NCI-H748 (cell line): ENCODE data around the gene VGLL4.
"Not testable (repeated sequence)": the region's sequence is repeated elsewhere in the genome, so short reads cannot be mapped to it uniquely, and the experiment has no call there.

Experiments used
- DNase-seq: peaks from one replicate; lab custom pipeline; 2025; ENCODE audit not compliant: unreplicated experiment; lab: John Stamatoyannopoulos, UW

The VGLL4 gene

DNA sequence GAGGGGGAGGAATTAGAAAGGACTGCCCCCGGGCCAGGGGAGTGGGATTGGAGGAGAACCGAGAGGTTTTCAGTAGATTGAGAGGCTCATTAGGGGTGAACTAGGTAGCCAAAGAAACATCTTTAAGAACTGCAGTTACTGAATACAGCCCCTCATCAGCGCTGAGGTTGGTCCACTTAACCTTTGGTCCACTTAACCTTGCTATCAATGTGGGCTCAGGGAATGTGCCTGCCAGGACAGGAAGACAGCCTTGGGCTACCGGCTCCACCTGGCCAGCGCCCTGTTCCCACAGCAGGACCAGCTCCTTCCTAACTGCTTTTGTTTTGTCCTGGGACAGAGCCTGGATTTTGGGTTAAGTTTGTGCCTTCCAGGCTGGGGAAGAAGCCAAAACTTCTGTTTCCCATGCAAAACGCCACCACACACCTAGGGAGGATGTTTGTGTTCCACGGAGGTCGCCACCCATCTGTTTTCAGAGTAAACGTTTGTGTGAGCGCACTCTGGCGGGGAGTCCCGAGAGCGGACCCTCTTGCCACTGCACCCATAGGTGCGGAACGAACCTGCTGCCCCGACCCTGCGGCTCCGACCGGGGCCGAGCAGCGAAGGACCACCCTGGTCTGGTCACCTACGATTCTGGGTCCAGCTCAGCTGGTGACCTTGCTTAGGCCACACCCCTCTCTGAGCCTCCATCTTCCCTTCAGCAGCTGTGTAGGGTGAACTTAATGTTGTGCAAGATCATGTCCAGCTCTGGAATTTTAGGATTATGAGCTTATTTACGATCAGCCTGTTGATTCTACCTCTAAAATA is 107.4 kb downstream of the VGLL4 start:
- no peak for DNase-seq

- DNase-seq = no peak
Observed at GRCh38 chr3:11535243-11535960, 108.3 kb downstream of the VGLL4 start.

DNA sequence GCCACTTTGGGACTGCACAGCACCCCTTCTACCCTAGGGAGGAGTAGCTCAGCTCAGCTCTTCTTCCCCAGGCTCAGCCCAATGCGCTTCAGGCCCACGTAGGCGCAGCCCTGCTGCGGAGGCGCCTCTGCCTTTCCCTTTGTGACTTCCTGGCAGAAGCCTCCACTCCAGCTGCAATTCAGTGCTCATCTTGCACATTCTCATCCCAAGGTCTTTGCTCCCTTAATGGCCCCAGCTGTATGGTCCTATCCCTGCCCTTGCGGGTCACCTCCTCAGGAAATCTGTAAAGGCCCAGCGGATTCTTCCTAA is 109.0 kb downstream of the VGLL4 start:
- DNase-seq = no peak

DNA sequence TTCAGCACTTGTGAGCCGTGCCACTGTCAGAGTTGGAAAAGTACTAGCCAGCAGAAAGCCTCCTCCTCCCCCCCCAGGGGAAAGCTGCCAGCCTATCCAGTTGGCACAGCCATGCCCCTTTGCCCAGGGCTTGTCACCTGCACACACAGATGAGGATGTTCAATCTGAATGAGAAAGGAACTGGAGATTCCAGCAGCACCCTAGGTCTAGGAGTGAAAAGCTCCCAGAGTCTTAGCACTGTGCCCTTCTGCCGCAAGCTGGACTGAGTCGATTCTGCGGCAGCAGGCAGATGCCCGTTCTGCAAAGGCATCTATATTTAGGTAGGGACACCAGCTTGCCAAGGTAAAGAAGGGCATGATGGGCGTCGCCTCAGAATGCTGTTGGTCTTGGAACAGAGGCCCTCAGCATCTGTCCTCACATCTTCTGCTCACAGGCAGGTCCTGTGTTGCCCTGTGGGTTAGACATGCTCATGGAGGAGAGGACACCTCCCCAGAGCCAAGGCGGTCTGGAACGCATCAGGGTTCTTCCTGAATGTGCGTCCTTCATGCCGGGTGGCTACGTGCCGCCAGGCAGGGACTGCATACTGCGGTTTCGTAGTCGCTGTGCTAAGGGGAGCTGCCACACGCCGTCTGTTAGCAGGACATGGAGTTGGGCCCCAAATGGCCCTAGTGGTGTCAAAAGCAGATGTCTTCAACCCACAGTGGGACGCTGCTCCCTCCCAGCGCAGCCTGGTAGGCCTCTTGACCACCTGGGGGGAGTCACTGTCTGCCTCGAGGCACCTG is 109.5 kb downstream of the VGLL4 start:
- no peak for DNase-seq

DNA sequence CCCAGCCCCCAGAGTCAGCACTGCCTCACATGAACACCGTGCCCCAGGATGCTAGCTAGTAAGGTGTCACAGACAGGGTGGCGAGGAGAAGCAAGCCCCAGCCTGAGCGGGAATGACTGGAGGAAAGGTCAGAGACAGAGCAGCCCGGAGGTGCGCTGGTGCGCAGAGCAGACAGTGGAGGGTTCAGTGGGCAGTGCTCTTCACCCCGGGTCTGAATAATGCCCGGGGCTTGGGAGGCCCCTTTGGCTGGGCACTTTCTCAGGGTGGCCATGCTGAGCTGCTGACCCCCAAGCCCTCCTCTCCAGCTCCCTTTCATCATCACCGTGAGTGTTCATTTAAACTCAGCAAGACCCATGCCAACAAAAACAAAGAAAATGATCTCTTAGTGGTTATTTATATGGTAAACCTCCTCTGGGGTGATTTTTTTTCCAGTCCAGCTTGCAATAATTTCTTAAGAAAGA is 110.8 kb downstream of the VGLL4 start:
- DNase-seq = no peak

DNA sequence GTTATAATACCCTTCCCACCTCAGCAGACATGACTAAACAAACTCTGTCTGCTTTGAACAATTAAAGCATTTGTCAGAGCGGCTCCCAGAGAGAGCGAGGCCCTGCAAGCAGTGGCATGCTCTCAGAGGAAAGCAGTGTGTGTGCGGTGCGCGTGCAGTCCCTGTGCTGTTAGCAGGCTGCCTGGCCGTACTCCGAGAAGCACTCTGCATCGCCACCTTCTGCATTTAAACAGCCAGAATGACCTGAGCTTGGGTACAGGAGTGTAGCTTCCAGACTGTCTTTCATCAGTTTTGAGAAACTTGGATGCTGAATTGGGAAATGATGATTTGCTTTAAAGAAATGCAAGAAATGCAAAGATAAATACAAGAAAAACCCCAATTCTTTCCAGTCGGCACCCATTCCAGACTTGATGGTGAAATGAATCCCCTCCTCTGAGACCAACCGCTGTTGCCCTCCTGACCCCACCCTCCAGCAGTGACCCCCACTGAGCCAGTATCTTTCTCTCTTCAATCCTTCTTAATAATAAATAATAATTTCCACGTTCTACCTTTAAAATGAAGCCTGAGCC is 113.5 kb downstream of the VGLL4 start:
- DNase-seq = peak; percentile 81

DNA sequence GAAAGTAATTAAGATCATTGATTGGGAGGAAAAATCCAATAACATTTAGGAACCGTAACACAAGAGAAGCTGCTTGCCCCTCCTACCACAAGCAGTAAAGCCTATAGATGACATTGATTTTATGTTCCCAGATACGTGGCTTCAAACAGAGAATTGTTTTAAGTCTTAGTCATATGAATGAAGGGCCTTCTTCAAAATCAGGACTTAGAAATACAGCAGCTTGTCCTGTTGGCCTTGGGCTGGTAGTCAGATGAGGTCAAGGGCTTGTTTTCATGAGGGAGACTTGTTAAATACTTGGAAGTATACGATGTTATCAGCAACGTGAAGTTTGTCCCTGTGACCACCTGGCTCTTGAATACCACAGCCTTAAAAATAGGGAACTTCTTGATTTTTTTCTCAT is 114.4 kb downstream of the VGLL4 start:
- DNase-seq = no peak

- not testable (repeated sequence) for DNase-seq
Observed at GRCh38 chr3:11526121-11526520, 117.6 kb downstream of the VGLL4 start.

DNA sequence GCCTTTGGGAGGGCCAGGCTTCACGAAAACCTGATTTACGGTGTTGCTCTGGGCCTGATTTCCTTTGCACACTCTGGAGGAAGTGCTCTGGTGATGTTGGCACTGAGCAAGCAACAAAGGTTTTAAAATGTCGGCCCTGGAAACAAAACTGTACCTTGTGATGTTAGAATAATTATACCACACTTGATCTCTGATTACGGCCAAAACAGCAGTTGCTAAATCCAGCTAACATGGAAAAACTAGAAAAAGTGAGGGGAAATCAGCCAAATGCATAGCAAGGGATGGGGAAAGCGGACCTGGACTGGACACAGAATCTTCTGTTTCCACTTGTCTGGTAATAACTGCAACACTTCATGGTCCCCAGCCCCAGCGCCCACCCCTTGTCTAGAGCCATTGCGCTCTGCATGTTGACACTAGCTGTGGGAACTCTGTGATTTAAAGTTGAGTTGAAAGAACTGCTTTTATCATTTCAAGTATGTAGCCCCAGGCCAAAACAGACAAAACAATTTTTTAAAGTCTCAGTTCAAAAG is 120.1 kb downstream of the VGLL4 start:
- DNase-seq = peak; percentile 51

DNA sequence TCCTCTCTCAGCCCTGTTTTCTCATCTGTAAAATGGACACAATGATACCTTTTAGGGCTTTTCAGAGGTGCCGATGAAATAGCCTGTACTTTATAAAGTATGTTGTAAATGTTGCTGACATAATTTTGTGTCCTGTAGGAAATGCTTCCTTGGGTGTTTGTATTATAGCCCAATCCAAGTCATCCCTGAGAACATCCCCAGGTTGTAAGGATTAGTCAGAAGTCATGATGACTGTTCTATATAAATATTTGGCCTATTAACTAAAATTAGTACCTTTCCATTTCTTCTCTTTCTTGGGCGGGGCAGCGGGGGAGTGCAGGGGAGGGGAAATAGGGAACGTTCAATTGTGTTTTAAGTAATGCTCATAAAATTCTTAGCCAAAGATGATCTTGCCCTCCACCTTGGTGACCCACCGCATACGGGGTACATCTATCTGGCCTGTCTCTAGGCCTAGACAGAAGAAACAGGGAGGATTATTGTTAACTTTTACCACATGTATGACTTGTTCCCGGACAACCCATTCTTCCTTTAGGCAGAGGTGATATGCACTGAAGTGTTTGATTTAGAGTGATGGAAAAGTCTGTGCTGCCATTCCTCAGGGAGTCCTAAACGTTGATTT is 120.7 kb downstream of the VGLL4 start:
- DNase-seq = no peak

- DNase-seq = no peak
Observed at GRCh38 chr3:11522398-11522715, 121.4 kb downstream of the VGLL4 start.

DNA sequence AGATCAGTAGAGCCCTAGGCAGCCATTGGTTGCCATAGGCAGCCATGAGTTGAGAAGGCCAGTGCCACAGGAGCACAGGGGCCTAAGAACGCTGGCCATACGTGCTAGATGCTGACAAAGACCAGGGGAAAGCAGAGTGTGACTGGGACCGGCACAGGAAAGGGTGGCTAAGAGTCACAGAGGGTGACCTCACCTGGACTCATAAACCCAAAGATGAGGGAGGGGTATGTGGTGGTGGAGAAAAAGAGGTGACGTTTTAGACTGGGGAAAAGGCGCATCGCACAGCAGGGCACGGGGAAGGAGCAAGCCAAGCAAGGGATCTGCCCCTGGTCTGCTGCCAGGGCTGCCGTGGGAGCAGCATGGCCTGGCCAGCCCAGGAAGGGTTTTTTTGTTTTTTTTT is 122.5 kb downstream of the VGLL4 start:
- DNase-seq = no peak

DNA sequence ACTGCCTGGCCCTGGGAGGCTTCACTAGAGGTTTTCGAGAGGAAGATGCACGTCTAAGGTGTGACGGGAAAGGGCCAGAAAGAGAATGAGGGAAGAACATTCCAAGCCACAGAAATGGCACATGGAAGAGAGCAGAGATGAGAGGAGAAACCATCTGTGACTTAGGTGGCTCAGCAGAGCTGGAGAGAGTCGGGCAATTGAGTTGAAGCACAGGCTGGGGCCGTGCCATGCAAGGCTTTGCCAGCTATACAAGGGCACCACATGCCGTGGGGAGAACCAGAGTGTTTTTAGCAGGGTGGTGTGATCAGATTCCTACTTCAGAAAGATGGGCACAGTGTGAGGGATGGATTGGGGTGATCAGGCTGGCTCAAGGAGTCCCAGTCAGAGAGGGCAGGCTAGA is 126.1 kb downstream of the VGLL4 start:
- no peak for DNase-seq

- peak; percentile 35 for DNase-seq
Observed at GRCh38 chr3:11514191-11514821, 129.4 kb downstream of the VGLL4 start.

DNA sequence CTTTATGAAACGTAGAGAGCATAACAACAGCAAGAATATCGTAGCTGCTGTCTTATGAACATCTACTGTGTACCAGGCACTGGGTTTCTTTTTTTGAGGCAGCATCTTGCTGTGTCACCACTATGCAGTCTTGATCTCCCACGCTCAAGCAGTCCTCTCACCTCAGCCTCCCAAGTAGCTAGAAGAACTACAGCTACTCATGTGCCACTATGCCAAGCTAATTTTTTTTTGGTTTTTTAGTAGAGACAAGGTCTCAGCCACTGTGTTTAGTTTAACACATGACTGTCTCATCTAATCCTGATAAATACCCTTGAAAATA is 129.9 kb downstream of the VGLL4 start:
- DNase-seq = no peak

GRCh38 chr3:11513125-11513816 is 130.4 kb downstream of the VGLL4 start:
- DNase-seq = not testable (repeated sequence)

GRCh38 chr3:11511606-11512005 is 132.1 kb downstream of the VGLL4 start:
- not testable (repeated sequence) for DNase-seq

DNA sequence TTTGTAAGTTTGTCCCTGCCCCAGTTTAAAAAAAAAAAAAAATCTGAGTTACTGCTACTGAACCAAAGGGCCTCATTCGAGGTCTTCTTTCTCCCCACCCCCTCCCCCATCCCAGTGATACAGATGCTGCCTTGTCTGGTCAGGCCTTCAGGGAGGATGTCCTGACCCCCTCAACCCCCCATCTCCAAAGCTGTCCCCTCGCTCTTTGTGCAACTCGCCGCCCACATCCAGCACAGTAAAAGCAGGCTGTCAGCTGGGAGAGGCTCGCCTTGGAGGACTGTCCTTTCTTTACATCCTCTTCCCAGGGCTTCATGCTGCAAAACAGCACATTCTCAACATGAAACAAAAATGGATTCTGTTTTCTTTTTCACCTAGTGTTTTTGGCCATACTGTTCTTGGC is 133.4 kb downstream of the VGLL4 start:
- peak; percentile 60 for DNase-seq

- peak; percentile 62 for DNase-seq
Observed at GRCh38 chr3:11510001-11510340, 133.7 kb downstream of the VGLL4 start.
